Measurements from ENCODE around the gene EMX1.
A peak's percentile ranks its signal among the peaks of the same experiment; 100 is the strongest.

Gene EMX1

DNA sequence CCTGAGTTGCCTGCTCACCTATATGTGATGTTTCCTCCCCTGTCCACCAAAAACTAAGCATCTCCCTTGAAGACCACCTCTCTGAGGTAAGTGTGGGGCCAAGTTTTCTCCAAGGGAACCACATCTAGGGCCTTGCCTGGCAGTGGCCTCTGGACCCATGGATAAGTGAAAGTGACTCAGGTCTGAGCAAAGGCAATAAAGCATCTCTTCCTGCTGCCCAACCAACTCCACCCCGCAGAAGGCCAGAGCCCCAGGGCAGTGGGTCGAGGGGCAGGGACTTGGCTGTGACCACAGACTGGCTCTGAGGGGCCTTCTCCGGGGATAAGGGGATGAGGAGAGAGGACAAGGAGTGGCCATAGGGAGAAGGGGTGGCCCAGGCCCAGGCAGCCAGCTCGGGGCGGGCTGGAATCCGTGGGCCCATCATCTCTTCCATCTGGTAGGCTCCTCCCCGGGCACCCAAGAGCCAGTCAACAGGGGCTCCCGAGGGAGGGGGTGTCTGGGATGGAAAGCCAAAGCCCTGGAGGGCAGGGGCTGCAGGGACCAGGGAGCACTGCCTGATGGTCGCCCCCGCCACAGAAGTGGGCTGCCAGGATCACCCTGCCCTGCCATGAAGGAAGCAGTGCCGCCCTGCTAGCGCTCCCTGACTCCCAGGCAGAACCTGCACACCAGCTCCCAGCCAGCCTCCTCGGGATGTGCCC, 33.4 kb downstream of the EMX1 start:
- H3K27me3 ChIP-seq (ENCODE audit: insufficient read depth, low read length): peaks cover 4% of the 10 kb centered on the region; the same call in 1 of the 2 replicates
- H3K27ac ChIP-seq (ENCODE audit: low read length): peak overlapping the region; percentile 43
- peak overlapping the region; percentile 40; the same call in 1 of the 2 replicates for H3K9ac ChIP-seq (ENCODE audit: low read depth, low read length)

DNA sequence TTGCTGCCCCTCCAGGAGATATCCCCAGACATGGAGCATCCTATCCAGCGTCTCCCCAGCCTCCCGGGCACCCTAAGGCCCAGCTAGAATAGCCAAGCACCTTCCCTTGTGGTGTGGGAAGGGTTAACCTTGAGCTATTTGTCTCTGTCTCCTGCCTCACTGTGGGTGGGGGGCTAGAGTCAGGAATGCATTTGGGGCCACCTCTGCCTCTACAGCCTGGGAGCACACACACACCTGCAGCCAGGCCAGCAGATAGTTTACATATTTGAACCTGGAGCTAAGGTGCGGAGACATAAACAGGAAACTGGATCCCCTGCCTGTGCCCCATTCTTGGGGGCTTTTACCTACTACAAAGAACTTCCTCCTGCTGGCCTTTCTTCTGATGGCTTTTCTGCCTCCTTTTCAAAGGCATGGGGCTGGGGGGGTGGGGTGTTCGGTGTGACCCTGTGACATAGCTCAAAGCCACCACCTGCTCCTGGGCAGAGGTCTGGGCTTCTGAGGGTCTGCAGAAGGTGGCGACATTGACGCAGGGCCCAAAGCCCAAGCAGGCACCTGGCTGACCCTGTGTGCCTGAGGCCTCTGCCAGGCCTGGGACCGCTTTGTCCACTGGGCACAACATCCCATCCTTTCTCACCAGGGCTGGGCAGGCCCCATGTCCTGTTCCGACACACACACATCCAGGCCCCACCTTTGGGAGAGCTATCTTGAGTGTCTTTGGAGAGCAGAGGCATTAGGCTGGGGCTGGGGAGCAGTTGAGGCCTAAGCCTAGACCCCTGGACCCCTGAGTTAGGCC, 34.2 kb downstream of the EMX1 start:
- Histone ChIP-seq H3K9ac (ENCODE audit: low read depth, low read length) (peak overlapping the region; percentile 71; the same call in 1 of the 2 replicates), H3K4me3 (ENCODE audit: low read length) (no peak overlapping the region; the same call in none of the 2 replicates), H3K27ac (ENCODE audit: low read length) (peak overlapping the region; percentile 73)

More for the DNA sequence above, 33.4 kb downstream of the EMX1 start:
- no peaks in the 10 kb centered on the region for H3K36me3 ChIP-seq (ENCODE audit: insufficient read depth, low read depth, low read length)
- H3K9me3 ChIP-seq (ENCODE audit: insufficient read depth, low read depth, low read length): no peaks in the 10 kb centered on the region
- H3K4me1 ChIP-seq (ENCODE audit: insufficient read depth, low read length): peaks cover 11% of the 10 kb centered on the region; the same call in 1 of the 2 replicates
- no peak overlapping the region for H3K4me3 ChIP-seq (ENCODE audit: low read length)

DNA sequence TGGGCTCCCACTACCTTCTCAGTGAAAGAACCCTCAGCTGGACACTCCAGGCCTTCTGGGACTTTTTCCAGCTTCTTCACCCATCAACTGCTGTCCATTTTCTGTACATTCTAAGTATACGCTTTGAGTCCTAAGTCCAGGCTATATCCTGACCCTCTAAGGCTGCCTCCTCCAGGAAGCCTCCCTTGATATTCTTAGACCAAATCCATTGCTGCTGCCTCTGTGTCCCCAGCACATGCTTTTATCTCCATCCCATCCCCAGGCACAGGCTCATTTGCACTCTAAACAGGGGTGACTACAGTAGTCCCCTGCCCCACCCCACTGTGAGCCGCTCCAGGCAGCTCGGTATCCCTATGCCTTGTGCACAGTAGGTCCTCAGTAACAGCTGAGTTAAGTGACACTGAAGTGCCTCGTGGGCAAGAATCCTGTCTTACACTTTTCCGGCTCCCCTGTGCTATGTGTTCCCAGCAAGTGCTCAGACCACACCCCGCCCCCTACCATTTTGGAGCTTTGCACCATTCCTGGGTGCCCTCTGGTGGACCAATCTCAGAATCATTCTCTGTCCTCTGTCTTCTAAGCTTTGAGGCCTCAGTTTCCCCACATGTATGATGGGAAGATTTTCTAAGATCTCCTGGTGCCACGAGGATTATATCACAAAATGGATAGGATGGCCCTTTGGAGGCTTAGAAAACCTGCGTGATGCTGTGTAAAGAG, 34.9 kb downstream of the EMX1 start:
- Histone ChIP-seq H3K4me3 (ENCODE audit: low read length) (no peak overlapping the region; the same call in 1 of the 2 replicates), H3K27me3 (ENCODE audit: insufficient read depth, low read length) (peaks cover 5% of the 10 kb centered on the region; the same call in 1 of the 2 replicates), H3K36me3 (ENCODE audit: insufficient read depth, low read depth, low read length) (peaks cover 2% of the 10 kb centered on the region; the same call in 1 of the 2 replicates), H3K9ac (ENCODE audit: low read depth, low read length) (peak overlapping the region; percentile 71; the same call in 1 of the 2 replicates), H3K27ac (ENCODE audit: low read length) (peak overlapping the region; percentile 73), H3K4me1 (ENCODE audit: insufficient read depth, low read length) (peaks cover 11% of the 10 kb centered on the region; the same call in 1 of the 2 replicates), H3K9me3 (ENCODE audit: insufficient read depth, low read depth, low read length) (no peaks in the 10 kb centered on the region)

More for the DNA sequence above, 34.2 kb downstream of the EMX1 start:
- Histone ChIP-seq H3K27me3 (ENCODE audit: insufficient read depth, low read length) (peaks cover 4% of the 10 kb centered on the region; the same call in 1 of the 2 replicates), H3K4me1 (ENCODE audit: insufficient read depth, low read length) (peaks cover 11% of the 10 kb centered on the region; the same call in 1 of the 2 replicates), H3K36me3 (ENCODE audit: insufficient read depth, low read depth, low read length) (no peaks in the 10 kb centered on the region), H3K9me3 (ENCODE audit: insufficient read depth, low read depth, low read length) (no peaks in the 10 kb centered on the region)

DNA sequence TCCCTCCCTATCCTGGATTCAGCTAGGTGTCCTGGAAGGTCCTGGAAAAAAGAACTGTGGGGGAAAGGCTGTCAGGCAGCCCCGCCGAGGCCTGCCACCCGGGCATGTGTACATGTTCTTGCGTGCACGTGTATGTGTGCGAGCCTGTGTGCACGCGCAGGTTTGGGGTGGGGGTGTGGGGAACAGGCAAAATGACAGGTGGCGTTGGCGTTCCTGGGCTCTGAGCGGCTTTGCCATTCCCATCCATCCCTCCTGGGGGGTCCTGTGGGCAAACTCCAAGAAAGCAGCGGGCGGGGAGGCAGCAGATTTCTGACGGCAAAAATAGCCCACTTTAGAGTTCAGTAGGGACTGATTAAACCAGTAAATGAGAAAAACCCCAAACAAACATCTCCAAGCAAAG, 35.6 kb downstream of the EMX1 start:
- Histone ChIP-seq H3K4me1 (ENCODE audit: insufficient read depth, low read length) (peaks cover 11% of the 10 kb centered on the region; the same call in 1 of the 2 replicates), H3K27ac (ENCODE audit: low read length) (no peak overlapping the region), H3K36me3 (ENCODE audit: insufficient read depth, low read depth, low read length) (peaks cover 7% of the 10 kb centered on the region; the same call in 1 of the 2 replicates), H3K9me3 (ENCODE audit: insufficient read depth, low read depth, low read length) (no peaks in the 10 kb centered on the region), H3K4me3 (ENCODE audit: low read length) (no peak overlapping the region), H3K9ac (ENCODE audit: low read depth, low read length) (no peak overlapping the region), H3K27me3 (ENCODE audit: insufficient read depth, low read length) (peaks cover 8% of the 10 kb centered on the region; the same call in 1 of the 2 replicates)

DNA sequence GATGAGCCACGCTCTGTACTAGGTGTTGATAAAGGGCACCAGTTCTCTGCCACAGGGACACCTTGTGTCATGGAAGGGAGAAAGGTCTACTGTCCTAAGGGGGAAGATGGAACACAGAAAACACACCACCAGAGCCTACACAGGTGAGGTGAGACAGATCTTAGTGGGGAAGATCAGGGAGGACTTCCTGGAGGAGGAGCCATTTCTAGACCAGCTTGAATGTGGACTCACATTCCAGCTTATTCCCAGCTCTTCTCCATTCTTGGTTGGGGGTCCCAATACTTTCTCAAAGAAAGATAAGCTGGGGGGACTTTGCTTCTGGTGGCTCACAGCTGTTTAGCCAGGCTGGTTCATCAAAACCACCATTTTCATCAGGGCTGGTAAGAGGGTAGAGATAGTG, 36.2 kb downstream of the EMX1 start:
- Histone ChIP-seq H3K27me3 (ENCODE audit: insufficient read depth, low read length) (peaks cover 8% of the 10 kb centered on the region; the same call in 1 of the 2 replicates), H3K9me3 (ENCODE audit: insufficient read depth, low read depth, low read length) (no peaks in the 10 kb centered on the region), H3K27ac (ENCODE audit: low read length) (no peak overlapping the region), H3K4me1 (ENCODE audit: insufficient read depth, low read length) (peaks cover 11% of the 10 kb centered on the region; the same call in 1 of the 2 replicates), H3K4me3 (ENCODE audit: low read length) (no peak overlapping the region), H3K9ac (ENCODE audit: low read depth, low read length) (no peak overlapping the region), H3K36me3 (ENCODE audit: insufficient read depth, low read depth, low read length) (peaks cover 7% of the 10 kb centered on the region; the same call in 1 of the 2 replicates)

DNA sequence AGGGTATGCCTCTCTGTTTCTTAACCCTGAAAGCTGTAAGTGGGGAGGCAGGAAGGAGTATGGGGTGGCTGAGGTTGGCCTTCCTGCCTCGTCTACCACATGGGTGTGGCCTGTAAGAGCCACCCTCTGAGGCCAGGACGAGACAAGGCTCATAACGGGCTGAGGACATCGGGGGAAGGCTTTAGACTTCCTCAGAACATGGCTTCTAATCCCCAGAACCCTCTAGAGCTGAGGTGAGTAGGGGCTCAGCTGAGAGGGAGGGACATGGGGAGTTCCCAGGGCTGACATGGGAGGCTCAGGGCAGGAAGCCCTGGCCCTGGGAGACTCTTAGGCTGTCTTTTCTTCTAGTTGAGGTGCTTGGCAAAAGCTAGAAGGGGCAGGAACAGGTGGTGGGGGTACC, 36.7 kb downstream of the EMX1 start:
- H3K4me3 ChIP-seq (ENCODE audit: low read length): no peak overlapping the region

DNA sequence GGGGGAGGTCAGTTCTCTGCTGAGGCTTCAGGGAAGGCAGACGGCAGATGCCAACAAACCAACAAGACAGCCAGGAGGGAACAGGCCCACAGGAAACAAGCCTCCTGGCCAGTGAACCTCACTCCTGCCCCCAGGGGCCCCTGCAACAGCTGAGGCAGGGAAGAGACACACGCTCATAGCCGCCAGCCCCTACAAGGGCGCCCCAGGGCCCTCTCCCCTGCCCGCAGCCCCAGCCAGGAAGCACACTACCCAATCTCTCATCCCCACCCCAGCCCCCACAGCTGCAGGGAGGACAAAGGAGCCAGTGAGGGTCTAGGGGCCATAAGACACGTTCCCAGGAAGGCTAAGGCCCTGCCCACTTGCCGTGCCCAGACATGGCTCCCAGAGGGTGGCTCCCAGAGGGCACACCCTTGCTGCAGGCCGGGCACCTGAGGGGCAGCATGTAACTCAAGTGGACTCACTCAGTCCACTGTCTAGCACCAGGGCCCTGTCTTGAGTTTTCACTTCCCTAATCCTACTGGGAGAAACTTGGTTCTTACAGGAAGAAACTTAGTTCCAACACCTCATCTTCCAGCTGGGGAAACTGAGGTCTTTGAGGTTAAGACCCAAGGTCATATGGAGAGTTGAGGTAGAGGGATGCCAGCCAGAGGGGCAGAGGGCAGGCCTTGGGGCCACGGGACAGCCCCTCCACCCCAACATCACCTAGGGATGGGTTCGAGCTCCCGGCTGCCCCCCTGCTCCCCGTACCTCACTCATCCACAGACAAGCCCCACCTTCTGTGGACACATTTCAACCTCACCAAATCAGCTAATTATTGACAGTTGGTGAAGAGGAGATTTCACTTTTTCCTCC, 37.3 kb downstream of the EMX1 start:
- no peak overlapping the region for H3K9ac ChIP-seq (ENCODE audit: low read depth, low read length)
- H3K36me3 ChIP-seq (ENCODE audit: insufficient read depth, low read depth, low read length): peaks cover 7% of the 10 kb centered on the region; the same call in 1 of the 2 replicates
- no peak overlapping the region for H3K4me3 ChIP-seq (ENCODE audit: low read length)
- H3K27ac ChIP-seq (ENCODE audit: low read length): no peak overlapping the region
- no peaks in the 10 kb centered on the region for H3K9me3 ChIP-seq (ENCODE audit: insufficient read depth, low read depth, low read length)
- H3K4me1 ChIP-seq (ENCODE audit: insufficient read depth, low read length): peaks cover 11% of the 10 kb centered on the region; the same call in 1 of the 2 replicates
- H3K27me3 ChIP-seq (ENCODE audit: insufficient read depth, low read length): peaks cover 8% of the 10 kb centered on the region; the same call in 1 of the 2 replicates

More for the DNA sequence above, 36.7 kb downstream of the EMX1 start:
- H3K27me3 ChIP-seq (ENCODE audit: insufficient read depth, low read length): peaks cover 8% of the 10 kb centered on the region; the same call in 1 of the 2 replicates
- H3K4me1 ChIP-seq (ENCODE audit: insufficient read depth, low read length): peaks cover 11% of the 10 kb centered on the region; the same call in 1 of the 2 replicates
- H3K36me3 ChIP-seq (ENCODE audit: insufficient read depth, low read depth, low read length): peaks cover 7% of the 10 kb centered on the region; the same call in 1 of the 2 replicates
- H3K9me3 ChIP-seq (ENCODE audit: insufficient read depth, low read depth, low read length): no peaks in the 10 kb centered on the region
- no peak overlapping the region for H3K9ac ChIP-seq (ENCODE audit: low read depth, low read length)
- H3K27ac ChIP-seq (ENCODE audit: low read length): no peak overlapping the region

DNA sequence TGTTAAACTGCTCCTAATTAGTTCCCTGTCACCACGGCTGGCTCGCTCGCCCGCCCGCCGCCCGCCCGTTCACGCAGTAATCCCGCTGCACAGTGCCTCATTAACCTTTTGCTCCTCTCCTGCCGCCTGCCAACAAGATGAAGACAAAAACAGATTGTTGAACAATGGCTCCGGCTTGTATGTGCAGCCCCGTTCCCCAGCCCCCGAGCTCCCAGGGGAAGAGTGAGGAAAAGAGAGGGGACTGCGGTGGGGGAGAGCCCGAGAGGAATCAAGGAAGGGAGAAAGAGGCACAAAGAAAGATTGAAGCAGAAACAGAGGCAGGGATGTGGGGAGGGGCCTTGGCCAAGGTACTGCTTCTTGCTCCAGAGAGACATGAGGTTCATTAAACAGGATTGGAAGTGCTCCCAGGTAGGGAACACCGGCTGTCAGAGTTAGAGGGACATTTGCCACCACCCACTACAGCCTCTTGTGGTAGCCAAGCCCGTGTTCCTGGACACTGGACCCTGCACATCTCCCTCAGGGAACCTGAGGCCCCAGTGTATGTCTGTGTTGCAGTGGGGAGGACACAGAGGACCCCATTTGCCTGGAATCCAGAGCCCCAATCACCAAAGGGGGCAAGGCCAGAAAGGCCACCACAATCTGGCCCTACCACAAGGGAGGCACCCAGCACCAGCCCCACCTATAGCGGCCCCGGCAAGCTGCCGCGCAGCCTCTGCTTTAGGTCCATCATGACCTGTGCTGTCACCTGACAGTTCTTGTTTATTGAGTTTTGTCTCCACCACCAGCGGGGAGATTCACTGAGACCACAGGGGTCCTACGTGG, 38.1 kb downstream of the EMX1 start:
- no peak overlapping the region for H3K27ac ChIP-seq (ENCODE audit: low read length)
- H3K4me3 ChIP-seq (ENCODE audit: low read length): no peak overlapping the region
- no peak overlapping the region for H3K9ac ChIP-seq (ENCODE audit: low read depth, low read length)

DNA sequence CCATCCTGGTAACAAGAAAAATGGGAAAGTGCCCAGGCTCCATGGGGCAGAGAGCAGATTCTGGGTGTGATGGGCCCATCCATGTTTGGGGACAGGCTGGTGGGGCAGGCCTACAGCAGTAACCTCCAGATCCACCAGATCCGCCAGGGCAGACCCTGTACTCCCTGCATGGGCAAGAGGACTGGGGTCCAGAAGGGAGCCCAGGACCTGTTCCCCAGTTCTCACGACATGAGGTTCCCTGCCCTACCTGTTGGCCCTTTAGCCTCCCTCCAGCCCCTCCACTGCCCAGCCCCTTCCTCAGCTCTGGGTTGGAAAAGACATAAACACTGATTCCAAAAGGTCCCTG, 38.7 kb downstream of the EMX1 start:
- Histone ChIP-seq H3K4me3 (ENCODE audit: low read length) (no peak overlapping the region), H3K9me3 (ENCODE audit: insufficient read depth, low read depth, low read length) (no peaks in the 10 kb centered on the region), H3K9ac (ENCODE audit: low read depth, low read length) (no peak overlapping the region), H3K4me1 (ENCODE audit: insufficient read depth, low read length) (peaks cover 11% of the 10 kb centered on the region; the same call in 1 of the 2 replicates), H3K27ac (ENCODE audit: low read length) (no peak overlapping the region), H3K36me3 (ENCODE audit: insufficient read depth, low read depth, low read length) (peaks cover 7% of the 10 kb centered on the region; the same call in 1 of the 2 replicates), H3K27me3 (ENCODE audit: insufficient read depth, low read length) (peaks cover 8% of the 10 kb centered on the region; the same call in 1 of the 2 replicates)

More for the DNA sequence above, 38.1 kb downstream of the EMX1 start:
- H3K36me3 ChIP-seq (ENCODE audit: insufficient read depth, low read depth, low read length): peaks cover 7% of the 10 kb centered on the region; the same call in 1 of the 2 replicates
- no peaks in the 10 kb centered on the region for H3K9me3 ChIP-seq (ENCODE audit: insufficient read depth, low read depth, low read length)
- peaks cover 8% of the 10 kb centered on the region; the same call in 1 of the 2 replicates for H3K27me3 ChIP-seq (ENCODE audit: insufficient read depth, low read length)
- H3K4me1 ChIP-seq (ENCODE audit: insufficient read depth, low read length): peaks cover 11% of the 10 kb centered on the region; the same call in 1 of the 2 replicates

DNA sequence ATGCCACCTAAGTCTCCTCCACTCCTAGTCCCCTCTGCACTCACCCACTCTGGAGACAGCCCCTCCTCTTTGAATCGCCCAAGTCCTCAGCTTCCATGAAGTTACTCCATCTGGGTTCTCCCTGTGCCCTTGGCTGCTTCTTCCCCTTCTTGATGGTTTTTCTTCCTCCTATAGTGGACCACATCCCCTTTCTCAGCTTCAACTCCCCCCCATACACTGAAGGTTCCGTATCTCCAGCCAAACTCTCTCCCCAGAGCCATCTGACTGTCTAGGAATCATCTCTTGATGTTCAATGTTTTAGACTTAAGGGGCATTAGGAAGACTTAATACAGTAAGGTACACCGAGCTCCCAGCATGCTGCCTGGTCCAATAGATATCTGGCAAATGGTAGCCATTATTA, 39.6 kb downstream of the EMX1 start:
- H3K27ac ChIP-seq (ENCODE audit: low read length): no peak overlapping the region
- H3K9ac ChIP-seq (ENCODE audit: low read depth, low read length): no peak overlapping the region
- H3K36me3 ChIP-seq (ENCODE audit: insufficient read depth, low read depth, low read length): peaks cover 7% of the 10 kb centered on the region; the same call in 1 of the 2 replicates
- H3K27me3 ChIP-seq (ENCODE audit: insufficient read depth, low read length): peaks cover 8% of the 10 kb centered on the region; the same call in 1 of the 2 replicates
- no peak overlapping the region for H3K4me3 ChIP-seq (ENCODE audit: low read length)
- peaks cover 6% of the 10 kb centered on the region; the same call in 1 of the 2 replicates for H3K4me1 ChIP-seq (ENCODE audit: insufficient read depth, low read length)
- no peaks in the 10 kb centered on the region for H3K9me3 ChIP-seq (ENCODE audit: insufficient read depth, low read depth, low read length)

Measured in iPS-20b (cell line).